GM19351 (cell line): ENCODE results near the gene CDK7.
"Not testable (repeated sequence)": the region's sequence is repeated elsewhere in the genome, so short reads cannot be mapped to it uniquely, and the experiment has no call there.

Experiments
- ATAC-seq: cut with Tn5 transposase; IDR thresholded peaks from one replicate; pipeline ENCODE4 v1.9.1; 2021; ENCODE audit warnings: mild to moderate bottlenecking, moderate library complexity; ENCODE audit not compliant: unreplicated experiment

Gene CDK7

DNA sequence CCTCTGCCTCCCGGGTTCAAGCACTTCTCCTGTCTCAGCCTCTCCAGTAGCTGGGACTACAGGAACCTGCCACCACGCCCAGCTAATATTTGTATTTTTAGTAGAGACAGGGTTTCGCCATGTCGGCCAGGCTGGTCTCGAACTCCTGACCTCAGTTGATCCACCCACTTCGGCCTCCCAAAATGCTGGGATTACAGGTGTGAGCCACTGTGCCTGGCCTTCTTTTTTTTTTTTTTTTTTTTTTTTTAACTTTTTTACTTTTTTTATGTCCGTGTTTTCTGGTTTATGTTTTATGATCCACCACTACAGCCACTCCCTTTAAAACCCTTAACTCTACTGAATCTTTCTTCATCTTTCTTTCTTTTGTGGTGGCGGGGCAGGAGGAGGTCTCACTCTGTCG, 2.0 kb downstream of the CDK7 start:
- ATAC-seq, result not testable (repeated sequence)

DNA sequence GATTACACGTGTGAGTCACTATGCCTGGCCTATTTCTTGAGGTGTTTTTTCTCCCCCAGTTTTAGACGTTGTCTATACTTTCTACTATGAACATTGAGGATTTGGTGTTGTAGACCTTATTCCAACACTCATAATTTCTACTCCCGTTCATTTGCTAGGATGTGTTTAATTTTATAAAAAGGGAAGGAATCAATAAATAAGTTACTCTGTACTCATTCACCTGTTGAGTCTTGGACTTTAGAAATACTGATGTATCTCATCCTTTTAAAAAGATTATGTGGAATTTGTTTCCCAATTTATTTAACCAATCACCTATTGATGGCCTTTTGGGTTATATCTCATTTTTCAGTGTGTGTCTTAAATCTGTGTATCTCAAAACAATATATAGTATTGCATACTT, 3.2 kb downstream of the CDK7 start:
- no peak for ATAC-seq

DNA sequence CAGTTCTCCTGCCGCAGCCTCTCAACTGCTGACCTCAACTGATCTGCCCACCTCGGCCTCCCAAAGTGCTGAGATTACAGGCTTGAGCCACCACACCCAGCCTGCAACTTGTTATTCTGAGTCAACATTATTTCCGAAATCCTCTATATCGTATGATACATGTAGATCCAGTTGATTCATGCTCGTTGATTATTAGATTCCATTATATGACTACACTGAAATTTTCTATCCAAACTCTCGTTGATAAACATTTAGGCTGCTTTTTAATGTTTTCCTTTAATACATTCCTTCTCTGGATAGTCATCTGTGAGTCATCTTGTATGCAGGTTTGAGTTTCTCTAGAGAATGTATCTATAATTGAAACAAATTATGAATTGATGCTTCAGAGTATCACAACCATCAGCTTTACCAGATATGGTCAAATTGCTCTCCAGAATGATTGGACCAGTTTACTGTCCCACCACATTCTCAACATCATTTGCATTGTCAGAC, 4.1 kb downstream of the CDK7 start:
- ATAC-seq, result no peak

DNA sequence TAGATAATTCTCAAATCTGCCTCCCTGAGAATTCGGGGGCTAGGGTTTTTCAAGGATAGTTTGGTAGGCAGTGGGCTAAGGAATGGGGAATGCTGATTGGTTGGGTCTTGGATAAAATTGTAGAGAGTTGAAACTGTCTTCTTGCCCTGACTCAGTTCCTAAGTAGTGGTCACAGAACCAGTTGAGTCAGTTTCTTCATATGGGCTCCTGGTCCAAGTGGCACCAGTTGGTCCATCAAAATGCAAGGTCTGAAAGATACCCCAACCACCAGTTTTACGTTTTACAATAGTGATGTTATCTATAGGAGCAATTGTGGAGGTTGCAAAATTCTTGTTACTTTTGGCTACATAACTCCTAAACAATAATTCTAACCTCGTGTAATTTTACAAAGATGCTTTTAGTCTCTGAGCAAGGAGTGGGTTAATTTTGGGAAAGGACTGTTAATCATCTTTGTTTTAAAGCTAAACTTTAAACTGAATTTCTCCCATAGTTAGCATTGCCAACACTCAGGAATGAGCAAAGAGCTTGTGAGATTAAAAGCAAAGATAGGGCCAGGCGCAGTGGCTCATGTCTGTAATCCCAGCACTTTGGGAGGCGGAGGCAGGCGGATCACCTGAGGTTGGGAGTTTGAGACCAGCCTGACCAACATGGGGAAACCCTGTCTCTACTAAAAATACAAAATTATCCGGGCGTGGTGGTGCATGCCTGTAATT, 7.7 kb downstream of the CDK7 start:
- ATAC-seq, result no peak

DNA sequence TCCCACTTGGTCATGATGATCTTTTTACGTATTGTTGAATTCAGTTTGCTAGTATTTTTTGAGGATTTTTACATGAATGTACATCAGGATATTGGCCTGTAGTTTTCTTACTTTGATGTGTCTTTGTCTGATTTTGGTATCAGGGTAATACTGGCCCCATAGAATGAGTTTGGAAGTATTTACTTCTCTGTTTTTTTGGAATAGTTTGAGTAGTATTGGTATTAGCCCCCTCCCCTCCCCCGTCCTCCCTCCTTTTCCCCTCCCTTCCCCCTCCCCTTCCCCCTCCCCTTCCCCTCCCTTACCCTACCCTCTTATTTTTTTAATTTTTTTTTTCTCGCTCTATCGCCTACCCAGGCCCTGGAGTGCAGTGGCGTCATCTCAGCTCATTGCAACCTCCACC, 10.3 kb downstream of the CDK7 start:
- no peak for ATAC-seq

DNA sequence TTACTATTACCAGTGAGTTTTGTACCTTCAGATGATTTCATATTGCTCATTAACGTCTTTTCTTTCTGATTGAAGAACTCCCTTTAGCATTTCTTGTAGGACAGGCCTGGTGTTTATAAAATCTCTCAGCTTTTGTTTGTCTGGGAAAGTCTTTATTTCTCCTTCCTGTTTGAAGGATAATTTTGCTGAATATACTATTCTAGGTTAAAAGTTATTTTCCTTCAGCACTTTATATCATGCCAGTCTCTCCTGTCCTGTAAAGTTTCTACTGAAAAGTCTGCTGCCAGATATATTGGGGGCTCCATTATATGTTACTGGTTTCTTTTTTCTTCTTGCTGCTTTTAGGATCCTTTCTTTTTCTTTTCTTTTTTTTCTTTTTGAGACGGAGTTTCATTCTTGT, 13.3 kb downstream of the CDK7 start:
- no peak for ATAC-seq

DNA sequence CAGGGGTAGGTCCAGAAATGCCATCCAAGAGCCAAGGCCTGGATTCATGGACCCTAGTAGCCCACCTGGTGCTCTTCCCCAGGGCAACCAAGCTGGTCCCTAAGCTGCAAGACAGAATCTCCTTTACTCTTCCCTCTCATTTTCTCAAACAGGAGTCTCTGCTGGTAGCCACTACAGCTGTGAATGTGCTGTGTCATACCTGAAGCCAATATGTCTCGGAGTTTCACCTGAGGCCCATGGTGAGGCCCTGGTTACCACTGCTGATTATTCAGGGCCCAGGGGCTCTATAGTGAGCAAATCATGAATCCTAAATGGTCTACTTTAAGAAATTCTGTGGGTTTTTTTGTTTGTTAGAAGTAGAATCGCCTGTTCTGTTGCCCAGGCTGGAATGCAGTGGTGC, 15.9 kb downstream of the CDK7 start:
- no peak for ATAC-seq

DNA sequence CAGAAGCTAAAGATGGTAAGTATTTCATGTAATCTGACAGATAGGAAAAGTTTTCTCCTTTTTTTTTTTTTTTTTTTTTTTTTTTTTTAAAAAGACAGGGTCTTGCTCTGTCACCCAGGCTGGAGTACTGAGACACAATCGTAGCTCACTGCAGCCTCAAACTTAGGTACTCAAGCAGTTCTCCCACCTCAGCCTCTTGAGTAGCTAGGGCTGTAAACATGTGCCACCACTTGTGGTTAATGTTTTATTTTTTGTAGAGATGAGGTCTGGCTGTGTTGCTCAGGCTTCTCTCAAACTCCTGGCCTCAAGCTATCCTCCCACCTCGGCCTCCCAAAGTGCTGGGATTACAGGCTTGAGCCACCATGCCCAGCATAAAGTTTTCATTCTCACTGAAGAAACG, 17.8 kb downstream of the CDK7 start:
- no peak for ATAC-seq

DNA sequence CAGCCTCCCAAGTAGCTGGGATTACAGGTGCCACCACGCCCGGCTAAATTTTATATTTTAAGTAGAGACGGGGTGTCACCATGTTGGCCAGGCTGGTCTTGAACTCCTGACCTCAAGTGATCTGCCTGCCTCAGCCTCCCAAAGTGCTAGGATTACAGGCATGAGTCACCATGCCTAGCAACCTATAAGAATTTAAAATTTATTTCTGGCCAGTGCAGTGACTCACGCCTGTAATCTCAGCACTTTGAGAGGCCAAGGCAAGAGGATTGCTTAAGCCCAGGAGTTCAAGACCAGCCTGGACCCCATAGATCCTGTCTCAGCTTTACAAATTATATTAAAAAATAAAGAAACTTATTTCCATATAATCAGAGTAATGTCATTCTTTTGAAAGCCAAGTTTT, 21.3 kb downstream of the CDK7 start:
- ATAC-seq, result not testable (repeated sequence)

DNA sequence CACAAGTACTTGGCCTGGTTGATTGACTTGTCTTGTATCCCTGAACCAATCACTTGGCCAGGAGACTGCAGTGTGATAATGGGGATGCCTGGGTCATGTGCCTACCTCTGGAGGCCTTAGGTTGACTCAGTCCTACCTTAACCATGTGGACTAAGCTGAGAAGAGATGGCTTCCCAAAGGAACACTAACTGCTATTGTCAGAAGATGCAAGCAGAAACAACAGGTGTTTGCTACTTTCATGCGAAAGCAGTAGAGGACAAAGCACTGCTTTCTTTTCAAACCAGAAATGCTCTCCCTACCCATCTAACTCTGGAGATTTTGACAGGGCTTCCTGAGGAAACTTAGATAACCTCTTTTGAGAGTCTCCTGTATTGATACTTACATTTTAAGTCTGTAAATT, 22.9 kb downstream of the CDK7 start:
- no peak for ATAC-seq

DNA sequence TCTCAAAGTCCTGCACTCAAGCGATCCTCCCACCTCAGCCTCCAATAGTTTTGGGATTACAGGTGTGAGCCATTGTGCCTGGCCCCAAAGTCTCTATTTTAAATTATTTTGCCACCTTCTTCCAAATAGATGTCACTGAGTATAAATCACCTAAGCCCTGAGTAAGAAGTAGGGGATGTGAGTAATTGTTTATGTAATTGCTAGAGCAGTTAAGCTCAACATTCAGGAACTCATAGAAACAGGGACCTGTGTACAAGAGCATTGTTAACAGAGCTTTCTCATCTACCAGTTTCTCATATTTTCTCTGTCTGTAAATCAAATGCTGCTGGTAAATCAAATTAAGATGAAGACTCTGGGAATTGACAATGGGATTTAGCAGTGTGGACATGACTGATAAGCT, 26.3 kb downstream of the CDK7 start:
- ATAC-seq, result no peak

DNA sequence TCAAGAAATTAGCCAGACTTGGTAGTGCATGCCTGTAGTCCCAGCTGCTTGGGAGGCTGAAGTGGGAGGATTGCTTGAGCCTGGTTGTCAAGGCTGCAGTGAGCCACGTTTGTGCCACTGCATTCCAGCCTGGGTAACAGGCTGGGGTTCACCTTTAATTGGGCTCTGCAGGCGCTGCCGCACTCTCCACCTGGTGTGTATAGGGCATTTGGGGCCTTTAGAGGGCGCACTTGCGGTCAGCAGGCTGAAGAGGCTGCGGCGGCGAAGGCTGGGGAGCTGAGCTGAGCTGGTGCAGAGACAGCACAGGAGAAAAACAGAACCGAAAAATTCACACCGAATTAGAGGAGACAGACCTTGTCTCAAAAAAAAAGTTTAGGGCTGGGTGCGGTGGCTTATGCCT, 31.2 kb downstream of the CDK7 start:
- no peak for ATAC-seq

DNA sequence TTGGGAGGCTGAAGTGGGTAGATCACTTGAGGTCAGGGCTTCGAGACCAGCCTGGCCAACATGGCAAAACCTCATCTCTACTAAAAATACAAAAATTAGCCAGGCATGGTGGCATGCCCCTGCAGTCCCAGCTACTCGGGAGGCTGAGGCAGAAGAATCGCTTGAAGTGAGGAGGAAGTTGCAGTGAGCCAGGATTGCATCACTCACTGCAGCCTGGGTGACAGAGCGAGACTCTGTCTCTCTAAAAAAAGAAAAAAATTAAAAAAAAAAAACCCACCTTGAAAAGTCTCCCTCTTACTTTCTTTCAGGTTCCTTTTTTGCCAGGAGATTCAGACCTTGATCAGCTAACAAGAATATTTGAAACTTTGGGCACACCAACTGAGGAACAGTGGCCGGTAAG, 34.2 kb downstream of the CDK7 start:
- ATAC-seq, result no peak

DNA sequence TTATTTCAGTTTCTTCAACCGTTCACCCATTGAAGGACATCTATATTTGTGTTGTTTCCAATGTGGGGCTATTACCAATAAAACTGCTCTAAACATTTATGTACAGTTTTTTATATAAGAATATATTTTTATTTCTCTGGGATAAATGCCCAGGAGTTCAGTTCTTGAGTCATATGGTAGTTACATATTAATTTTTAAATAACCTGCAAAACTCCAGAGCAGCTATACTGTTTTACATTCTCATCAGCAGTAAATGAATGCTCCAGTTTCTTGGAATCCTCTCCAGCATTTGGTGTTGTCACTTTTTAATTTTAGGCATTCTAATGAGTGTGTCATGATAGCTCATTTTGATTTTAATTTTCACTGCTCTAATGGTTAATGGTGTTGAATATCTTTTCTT, 36.2 kb downstream of the CDK7 start:
- ATAC-seq, result no peak

DNA sequence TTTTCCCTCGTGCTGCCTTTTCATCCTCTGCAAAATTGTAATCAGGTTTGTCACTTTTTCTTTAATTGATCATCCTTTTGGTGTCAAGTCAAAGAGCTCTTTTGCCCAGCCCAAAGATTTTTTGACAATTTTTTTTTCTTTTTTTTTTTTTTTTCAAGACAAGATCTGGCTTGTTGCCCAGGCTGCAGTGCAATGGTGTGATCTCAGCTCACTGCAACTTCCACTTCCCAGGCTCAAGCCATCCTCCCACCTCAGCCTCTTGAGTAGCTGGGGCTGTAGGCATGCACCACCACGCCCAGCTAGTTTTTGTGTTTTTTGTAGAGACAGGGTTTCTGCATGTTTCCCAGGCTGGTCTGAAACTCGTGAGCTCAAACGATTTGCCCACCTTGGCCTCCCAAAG, 36.7 kb downstream of the CDK7 start:
- ATAC-seq, result no peak

DNA sequence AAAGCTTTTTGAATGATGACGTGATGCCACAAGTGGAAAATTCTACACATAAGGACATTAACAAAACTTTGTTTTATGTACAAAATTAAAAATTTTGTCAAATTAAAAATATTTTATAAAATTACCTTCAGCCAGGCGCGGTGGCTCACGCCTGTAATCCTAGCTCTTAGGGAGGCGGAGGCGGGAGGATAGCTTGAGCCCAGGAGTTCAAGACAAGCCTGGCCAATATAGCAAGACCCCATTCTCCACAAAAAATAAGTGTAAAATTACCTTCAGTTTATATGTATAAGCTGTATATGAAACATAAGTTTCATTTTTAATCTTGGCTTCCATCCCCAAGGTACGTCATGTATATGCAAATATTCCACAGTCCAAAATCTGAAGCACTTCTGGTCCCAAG, 40.9 kb downstream of the CDK7 start:
- ATAC-seq, result no peak

DNA sequence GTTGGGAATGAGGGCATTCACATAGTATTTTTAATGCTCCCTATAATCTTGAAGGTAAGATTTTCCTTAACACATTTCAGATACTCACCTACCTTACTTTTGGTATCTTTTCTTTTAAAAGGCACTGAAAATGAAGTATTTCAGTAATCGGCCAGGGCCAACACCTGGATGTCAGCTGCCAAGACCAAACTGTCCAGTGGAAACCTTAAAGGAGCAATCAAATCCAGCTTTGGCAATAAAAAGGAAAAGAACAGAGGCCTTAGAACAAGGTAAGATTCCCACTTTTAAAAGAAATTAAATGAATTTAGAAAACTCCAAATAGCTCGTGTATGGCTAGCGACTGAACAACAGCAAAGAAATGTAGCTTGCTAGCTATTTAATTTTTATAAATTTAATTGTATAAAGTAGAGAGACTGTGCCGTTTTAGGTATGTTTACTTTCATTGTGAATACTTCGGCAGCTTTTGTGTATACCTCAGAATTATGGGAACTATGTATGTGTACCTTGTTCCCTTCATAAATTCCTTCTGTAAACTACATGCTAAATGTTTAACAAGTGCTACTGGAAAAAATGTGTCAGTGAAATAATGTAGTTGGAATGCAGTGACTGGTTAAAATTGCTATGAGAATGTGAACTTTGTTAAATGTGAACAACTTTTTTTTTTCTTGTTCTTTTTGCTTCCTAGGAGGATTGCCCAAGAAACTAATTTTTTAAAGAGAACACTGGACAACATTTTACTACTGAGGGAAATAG, 41.9 kb downstream of the CDK7 start:
- no peak for ATAC-seq

DNA sequence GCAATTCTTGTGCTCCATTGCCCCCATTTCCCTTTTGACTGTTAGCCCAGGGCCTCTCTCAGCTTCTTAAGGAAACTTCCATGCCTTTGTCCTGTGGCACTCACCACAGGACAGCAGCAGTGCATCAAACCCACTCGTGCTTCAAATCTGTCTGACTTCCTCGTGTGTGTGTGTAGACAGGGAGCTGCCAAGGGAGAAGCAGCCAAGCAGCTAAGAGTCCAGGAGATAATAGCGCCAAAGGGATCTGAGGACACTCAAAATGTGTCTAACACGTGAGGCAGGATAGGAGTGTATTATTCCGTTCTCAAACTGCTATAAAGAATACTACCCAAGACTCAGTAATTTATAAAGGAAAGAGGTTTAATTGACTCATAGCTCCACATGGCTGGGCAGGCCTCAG, 44.8 kb downstream of the CDK7 start:
- ATAC-seq, result no peak

DNA sequence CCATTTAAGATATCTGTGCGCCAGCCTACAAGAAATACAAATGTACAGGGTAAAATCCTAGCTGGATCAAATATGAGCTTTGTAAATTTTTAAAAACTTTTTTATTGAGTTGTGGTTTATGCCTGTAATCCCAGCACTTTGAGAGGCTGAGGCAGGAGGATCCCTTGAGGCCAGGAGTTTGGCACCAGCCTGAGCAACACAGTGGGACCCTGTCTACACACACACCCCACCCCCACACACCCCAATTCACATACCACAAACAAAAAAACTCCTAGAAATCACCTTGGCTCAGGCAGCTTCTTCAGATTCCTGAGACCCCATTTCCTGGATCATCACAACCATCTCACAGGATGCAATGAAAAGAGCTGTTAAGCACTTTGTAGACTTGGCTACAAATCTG, 46.4 kb downstream of the CDK7 start:
- no peak for ATAC-seq

DNA sequence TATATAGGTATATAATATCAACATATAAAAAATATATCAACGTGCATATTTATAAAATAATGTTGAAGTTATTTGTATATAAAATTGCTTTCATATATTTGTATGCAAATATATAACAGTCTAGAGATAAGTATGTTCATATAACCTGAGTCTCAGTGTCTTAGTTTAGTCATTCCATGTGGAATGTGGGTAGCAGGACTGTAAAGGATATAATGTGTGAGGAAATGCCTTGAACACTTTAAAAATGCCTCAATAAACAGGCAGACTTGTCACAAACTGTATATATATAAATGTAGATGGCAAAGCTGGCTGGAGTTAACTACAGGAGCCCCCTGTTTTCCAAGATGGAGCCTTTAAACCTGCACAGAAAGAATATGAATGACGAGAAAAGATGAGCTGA, 49.5 kb downstream of the CDK7 start:
- ATAC-seq, result no peak

DNA sequence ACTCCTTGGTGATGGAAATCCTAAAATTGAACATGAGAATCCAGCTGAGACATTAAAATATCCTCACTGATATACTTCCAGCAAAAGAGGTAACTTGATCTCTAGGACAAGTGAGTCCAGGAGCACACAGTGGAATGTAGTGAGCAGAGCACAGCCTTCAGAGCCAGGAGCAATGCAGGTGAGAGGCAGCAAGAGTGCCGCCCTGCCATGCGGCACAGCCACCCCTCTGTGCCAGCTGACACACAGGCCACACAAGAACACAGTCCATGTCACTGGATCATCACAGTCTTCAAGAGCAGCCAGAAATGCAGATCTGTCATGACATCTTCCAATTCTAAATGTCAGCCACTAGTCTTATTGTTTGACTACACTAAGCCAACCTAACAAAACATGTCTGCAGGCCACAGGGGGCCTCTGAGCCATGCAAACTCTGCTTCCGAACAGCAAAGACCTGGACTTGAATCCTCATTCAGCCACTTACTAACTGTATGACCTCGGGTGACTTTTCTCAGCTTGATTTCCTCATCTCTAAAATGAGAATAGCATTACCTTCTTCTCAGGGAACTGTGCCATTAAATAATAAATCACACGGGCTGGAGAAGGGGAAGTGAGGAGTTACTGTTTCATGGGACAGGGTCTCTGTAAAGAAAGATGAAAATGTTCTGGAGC, 50.9 kb downstream of the CDK7 start:
- no peak for ATAC-seq

DNA sequence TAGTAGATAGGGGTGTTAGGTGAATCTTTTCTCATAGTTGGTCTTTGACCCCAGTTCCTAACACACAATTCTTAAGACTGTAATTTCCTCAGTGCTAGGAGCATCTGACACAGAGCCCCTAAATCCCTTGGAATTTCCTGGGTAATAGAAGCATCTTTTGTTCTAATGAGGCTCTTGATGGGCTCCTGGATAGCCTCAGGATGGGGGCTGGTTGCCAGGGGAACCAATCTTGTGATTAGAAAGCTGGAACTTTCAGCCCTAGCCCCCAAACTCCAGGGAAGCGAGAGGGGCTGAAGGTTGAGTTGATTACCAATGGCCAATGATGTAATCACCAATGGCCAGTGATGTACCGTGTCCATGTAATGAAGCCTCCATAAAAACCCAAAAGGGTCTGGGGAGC, 53.4 kb downstream of the CDK7 start:
- ATAC-seq, result no peak
